Stimulated activated CD4-positive, alpha-beta T cell treated with anti-CD3 and anti-CD28 coated beads, Interleukin-12 subunit alpha, Interleukin-12 subunit beta, amount 100 ng/mL, for 4 hours (primary cell): Measurements from ENCODE around the gene MPDU1.
"Not testable (repeated sequence)": the region's sequence is repeated elsewhere in the genome, so short reads cannot be mapped to it uniquely, and the experiment has no call there.

ENCODE experiments used
- DNase-seq: peaks from one replicate; pipeline ENCODE4 v3.0.0-alpha.2; 2020

Gene MPDU1

GRCh38 chr17:7582396-7583252, 1.0 kb upstream of the MPDU1 start:
- no peak for DNase-seq

- DNase-seq = no peak
Observed at GRCh38 chr17:7586673-7587419, 3.2 kb downstream of the MPDU1 start.

- no peak for DNase-seq
Observed at GRCh38 chr17:7587420-7588151, 3.9 kb downstream of the MPDU1 start.

- DNase-seq = no peak
Observed at GRCh38 chr17:7588553-7589203, 5.0 kb downstream of the MPDU1 start.

GRCh38 chr17:7589204-7589868, 5.7 kb downstream of the MPDU1 start:
- peak; percentile 62 for DNase-seq

GRCh38 chr17:7589891-7590691, 6.4 kb downstream of the MPDU1 start, which contains the start of gene SOX15:
SOX15 (minus strand) TSS chr17:7590094; CDS start chr17:7589676, 418 bp downstream.
- no peak for DNase-seq

GRCh38 chr17:7590743-7591142, 7.1 kb downstream of the MPDU1 start:
- no peak for DNase-seq

GRCh38 chr17:7591596-7591995, 7.9 kb downstream of the MPDU1 start:
- DNase-seq = no peak

GRCh38 chr17:7592422-7593021, 8.9 kb downstream of the MPDU1 start:
- no peak for DNase-seq

GRCh38 chr17:7593296-7593695, 9.6 kb downstream of the MPDU1 start:
- no peak for DNase-seq

- not testable (repeated sequence) for DNase-seq
Observed at GRCh38 chr17:7597561-7597960, 13.9 kb downstream of the MPDU1 start.

- DNase-seq = no peak
Observed at GRCh38 chr17:7606280-7606679, 22.6 kb downstream of the MPDU1 start.

- no peak for DNase-seq
Observed at GRCh38 chr17:7610641-7611040, 27.0 kb downstream of the MPDU1 start.

GRCh38 chr17:7611635-7612293, 28.1 kb downstream of the MPDU1 start:
- DNase-seq = no peak

GRCh38 chr17:7612294-7612640, 28.6 kb downstream of the MPDU1 start:
- no peak for DNase-seq

GRCh38 chr17:7613769-7614424, 30.2 kb downstream of the MPDU1 start:
- no peak for DNase-seq

- DNase-seq = peak; percentile 99
Observed at GRCh38 chr17:7614425-7615264, 31.0 kb downstream of the MPDU1 start, which contains the start of gene FXR2. FXR2 (minus strand) TSS chr17:7614897; CDS start chr17:7614532, 365 bp downstream.

GRCh38 chr17:7615265-7615747, 31.7 kb downstream of the MPDU1 start:
- DNase-seq = no peak

GRCh38 chr17:7618608-7619007, 35.0 kb downstream of the MPDU1 start:
- no peak for DNase-seq
